HG02938 (cell line): ENCODE results near the gene POLR3K.
A peak's percentile ranks its signal among the peaks of the same experiment; 100 is the strongest.
"Not testable (repeated sequence)": the region's sequence is repeated elsewhere in the genome, so short reads cannot be mapped to it uniquely, and the experiment has no call there.

Experiments
- ATAC-seq: cut with Tn5 transposase; IDR thresholded peaks from one replicate; pipeline ENCODE4 v1.9.1; 2021; ENCODE audit warnings: mild to moderate bottlenecking, moderate library complexity; ENCODE audit not compliant: unreplicated experiment

The POLR3K gene

GRCh38 chr16:47234-47633 lies 6.2 kb downstream of the POLR3K start:
- ATAC-seq, result no peak

GRCh38 chr16:46510-46909 lies 6.9 kb downstream of the POLR3K start:
- not testable (repeated sequence) for ATAC-seq

GRCh38 chr16:45454-45853 lies 8.0 kb downstream of the POLR3K start:
- no peak for ATAC-seq

- ATAC-seq, result no peak
Observed at GRCh38 chr16:44655-45054, 8.8 kb downstream of the POLR3K start.

- no peak for ATAC-seq
Observed at GRCh38 chr16:43294-43693, 10.1 kb downstream of the POLR3K start.

GRCh38 chr16:42691-43090 lies 10.7 kb downstream of the POLR3K start:
- ATAC-seq, result no peak

GRCh38 chr16:42069-42457 lies 11.3 kb downstream of the POLR3K start:
- no peak for ATAC-seq

- ATAC-seq, result no peak
Observed at GRCh38 chr16:41439-42068, 11.9 kb downstream of the POLR3K start.

GRCh38 chr16:38941-39892 lies 14.2 kb downstream of the POLR3K start:
- ATAC-seq, result peak; percentile 54

GRCh38 chr16:38206-38605 lies 15.2 kb downstream of the POLR3K start:
- ATAC-seq, result not testable (repeated sequence)

- no peak for ATAC-seq
Observed at GRCh38 chr16:37511-37910, 15.9 kb downstream of the POLR3K start.

GRCh38 chr16:36336-36984 lies 16.9 kb downstream of the POLR3K start:
- ATAC-seq, result no peak

- ATAC-seq, result no peak
Observed at GRCh38 chr16:35678-36305, 17.6 kb downstream of the POLR3K start.

GRCh38 chr16:35011-35677 lies 18.3 kb downstream of the POLR3K start:
- no peak for ATAC-seq

- ATAC-seq, result no peak
Observed at GRCh38 chr16:34648-34987, 18.8 kb downstream of the POLR3K start.

GRCh38 chr16:33877-34647 lies 19.3 kb downstream of the POLR3K start:
- no peak for ATAC-seq

GRCh38 chr16:33154-33876 lies 20.1 kb downstream of the POLR3K start:
- not testable (repeated sequence) for ATAC-seq

- not testable (repeated sequence) for ATAC-seq
Observed at GRCh38 chr16:30627-31026, 22.8 kb downstream of the POLR3K start.

GRCh38 chr16:25926-26348 lies 27.5 kb downstream of the POLR3K start:
- ATAC-seq, result not testable (repeated sequence)
